ENCODE measurements around the gene SIPA1L3.
"Not testable (repeated sequence)": the region's sequence is repeated elsewhere in the genome, so short reads cannot be mapped to it uniquely, and the experiment has no call there.

Gene SIPA1L3

DNA sequence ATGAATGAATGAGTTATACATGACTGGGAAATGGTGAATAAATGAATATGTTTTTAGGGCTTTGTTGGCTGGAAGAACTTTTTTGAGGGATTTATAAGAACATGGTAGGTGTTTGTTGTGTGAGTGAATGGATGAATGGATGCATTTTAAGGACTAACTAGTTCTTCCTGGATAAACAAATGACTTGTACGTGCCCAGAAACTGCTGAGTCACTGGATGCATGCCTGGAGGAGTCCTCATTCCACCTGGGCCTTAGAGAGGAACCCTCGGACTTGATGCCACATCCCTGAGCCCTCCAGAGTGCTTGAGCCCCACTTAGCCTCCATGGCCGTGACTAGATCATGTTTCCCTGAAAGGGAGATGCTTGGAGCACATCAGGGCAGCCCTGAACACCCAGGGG lies 163.6 kb downstream of the SIPA1L3 start:
- peak overlapping the region; percentile 43; the same call in 1 of the 2 replicates for H3K27ac ChIP-seq
- TF ChIP-seq CTCF (conservative IDR thresholded peaks at IDR 0.05; ENCODE audit: low read depth), result no peak
- ChIA-PET POLR2A (ENCODE audit: low non-redundant PET) (no interaction called here), CTCF (no interaction called here)
- peak; percentile 30 for DNase-seq (ENCODE audit: low spot score)

DNA sequence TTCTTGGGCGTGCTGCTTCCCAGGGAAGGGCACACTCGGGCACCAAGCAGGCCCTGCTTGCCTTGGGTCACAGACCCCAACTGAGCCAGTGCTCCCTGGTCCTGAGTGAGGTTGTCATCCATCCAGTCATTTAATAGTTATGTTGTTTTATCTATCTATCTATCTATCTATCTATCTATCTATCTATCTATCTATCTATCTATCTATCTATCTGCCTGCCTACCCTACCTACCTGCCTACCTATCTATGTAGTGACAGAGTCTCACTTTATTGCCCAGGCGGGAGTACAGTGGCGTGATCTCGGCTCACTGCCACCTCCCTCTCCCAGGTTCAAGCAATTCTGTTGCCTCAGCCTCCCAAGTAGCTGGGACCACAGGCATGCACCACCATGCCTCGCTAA lies 164.0 kb downstream of the SIPA1L3 start:
- CTCF ChIA-PET, result not testable (repeated sequence)

GRCh38 chr19:38071647-38072046 lies 164.6 kb downstream of the SIPA1L3 start:
- ChIA-PET POLR2A (ENCODE audit: low non-redundant PET) (no interaction called here), CTCF (no interaction called here)
- no peak for DNase-seq (ENCODE audit: low spot score)
- no peak for TF ChIP-seq CTCF (conservative IDR thresholded peaks at IDR 0.05; ENCODE audit: low read depth)
- H3K27ac ChIP-seq, result no peak overlapping the region

More for the DNA sequence above, 164.0 kb downstream of the SIPA1L3 start:
- POLR2A ChIA-PET (ENCODE audit: low non-redundant PET); DNase-seq (ENCODE audit: low spot score): not testable (repeated sequence)
- peak overlapping the region; percentile 43; the same call in 1 of the 2 replicates for H3K27ac ChIP-seq

DNA sequence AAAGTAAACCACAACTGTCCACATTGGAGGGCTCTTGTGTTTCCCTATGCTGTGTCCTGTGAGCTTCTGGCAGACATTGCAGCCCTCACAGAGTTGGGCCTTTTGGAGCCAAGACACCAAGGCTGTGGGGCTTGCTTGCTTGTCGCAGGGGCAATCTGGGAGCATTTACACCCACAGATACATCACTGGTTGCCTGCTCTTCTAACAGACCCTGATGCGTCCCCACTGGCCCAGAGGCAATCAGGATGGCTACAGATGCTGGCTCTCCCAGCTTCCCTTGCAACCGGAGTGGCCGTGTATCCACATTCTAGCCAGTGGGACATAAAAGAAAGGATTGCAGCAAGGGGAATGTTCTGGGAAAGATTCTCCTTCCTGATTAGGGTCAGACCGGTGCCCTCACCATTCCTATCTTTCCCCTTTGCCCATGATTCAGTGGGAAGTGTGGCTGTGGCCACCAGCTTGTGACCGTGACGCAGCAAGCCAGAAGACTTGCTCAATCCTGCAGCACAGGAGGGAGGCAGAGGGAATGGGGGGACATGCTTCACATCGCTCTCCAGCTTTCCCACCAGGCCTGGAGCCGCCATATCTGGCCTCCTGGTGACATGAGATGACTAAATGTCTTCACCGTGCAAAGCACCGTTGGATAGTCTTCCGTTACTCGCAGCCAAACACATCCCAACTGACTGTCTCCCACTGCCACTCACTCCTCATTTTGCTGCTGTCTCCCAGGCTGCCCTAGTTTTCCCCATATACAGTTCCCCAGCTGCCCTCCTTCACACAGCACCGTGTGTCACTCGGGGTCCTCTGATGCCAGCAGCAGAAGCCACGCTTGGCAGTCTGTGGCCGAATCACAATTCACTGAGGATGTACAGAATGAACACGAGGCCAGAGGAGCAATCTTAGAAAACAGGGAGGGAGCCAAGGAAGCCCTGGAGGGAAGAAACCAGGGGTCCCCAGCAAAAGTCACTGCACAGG lies 166.1 kb downstream of the SIPA1L3 start:
- POLR2A ChIA-PET (ENCODE audit: low non-redundant PET), result no interaction called here
- DNase-seq (ENCODE audit: low spot score), result no peak
- TF ChIP-seq CTCF (conservative IDR thresholded peaks at IDR 0.05; ENCODE audit: low read depth), result no peak
- H3K27ac ChIP-seq, result no peak overlapping the region
- CTCF ChIA-PET, result interaction anchor here (1.4 kb wide), 1 partner anchor 171 kb away, joined by 3 read pairs; no protein-coding TSS in a partner anchor

GRCh38 chr19:38073841-38074685 lies 167.1 kb downstream of the SIPA1L3 start:
- H3K27ac ChIP-seq, result no peak overlapping the region
- no peak for TF ChIP-seq CTCF (conservative IDR thresholded peaks at IDR 0.05; ENCODE audit: low read depth)
- POLR2A ChIA-PET (ENCODE audit: low non-redundant PET), result no interaction called here
- CTCF ChIA-PET, result no interaction called here
- DNase-seq (ENCODE audit: low spot score), result no peak

DNA sequence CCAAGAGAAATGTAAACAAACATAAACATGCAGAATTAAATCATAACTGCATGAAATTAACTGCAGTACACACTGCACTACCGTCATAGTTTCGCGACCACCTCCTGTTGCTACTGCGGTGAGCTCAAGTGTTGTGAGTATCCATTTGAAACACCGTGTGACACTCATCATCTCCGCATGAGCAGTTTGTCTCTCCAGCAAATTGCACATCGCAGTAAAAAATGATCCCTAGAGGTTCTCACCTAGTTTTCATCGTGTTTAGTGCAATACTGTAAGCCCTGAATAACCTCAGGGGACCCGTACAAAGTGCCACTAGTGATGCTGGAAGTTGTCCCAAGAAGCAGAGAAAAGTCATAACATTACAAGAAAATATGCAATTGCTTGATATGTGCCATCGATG lies 169.3 kb downstream of the SIPA1L3 start:
- DNase-seq (ENCODE audit: low spot score), result no peak
- POLR2A ChIA-PET (ENCODE audit: low non-redundant PET), result interaction anchor here (0.6 kb wide), 1 partner anchor 11 kb away, joined by 5 read pairs; no protein-coding TSS in a partner anchor
- CTCF ChIA-PET, result no interaction called here
- TF ChIP-seq CTCF (conservative IDR thresholded peaks at IDR 0.05; ENCODE audit: low read depth), result no peak
- H3K27ac ChIP-seq, result no peak overlapping the region

Data from RWPE1 (cell line).